DMS53 treated with DMSO at 0.1 percent for 48 hours (cell line): ENCODE data around the gene PRR4.

Experiments
- DNase-seq: peaks from one replicate; lab custom pipeline; 2025; ENCODE audit not compliant: unreplicated experiment; lab: John Stamatoyannopoulos, UW

Gene PRR4

GRCh38 chr12:10802587-10802986, 46.7 kb downstream of the PRR4 start, which contains the start of gene TAS2R7:
Gene TAS2R7, minus strand, starts transcription at chr12:10802627. Its CDS starts 57 bp downstream, at chr12:10802570.
- no peak for DNase-seq

DNA sequence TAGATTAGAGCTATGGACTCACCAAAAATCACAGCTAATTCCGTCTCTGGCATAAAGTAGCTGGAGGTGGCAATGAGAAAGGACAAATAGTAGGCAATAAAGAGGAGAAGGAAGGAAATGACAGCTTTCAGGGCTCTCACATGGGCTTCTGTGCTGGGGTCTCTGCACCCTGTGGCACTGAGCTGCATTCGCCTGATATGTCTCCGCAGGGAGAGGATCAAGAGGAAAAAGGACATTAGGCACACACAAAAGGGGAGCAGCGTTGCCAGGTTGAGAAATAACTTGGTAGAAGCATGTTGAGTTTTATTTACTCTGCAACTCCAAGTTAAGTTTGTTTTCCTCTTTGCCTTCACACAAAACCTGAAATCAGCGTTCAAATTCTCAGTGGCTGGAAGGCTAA, 47.5 kb downstream of the PRR4 start:
- no peak for DNase-seq
